Natural killer cell (primary cell): ENCODE results near the gene SF3B2. TPM values are rescaled to one million over a fixed set of nuclear protein-coding genes. Genes with fewer than 3 reads are reported as not detected.
A peak's percentile ranks its signal among the peaks of the same experiment; 100 is the strongest.

Source experiments
- ATAC-seq, 3 donors: fragments of 150-1000 bp in 2 of 3; fragments of 200-7000 bp in 1 of 3; cut with Tn5 transposase; 1 replicate in 1 of 3; 2 replicates in 2 of 3; pipeline ENCODE4 v1.10.0; 2021; ENCODE audit warnings: mild to moderate bottlenecking in 2 of 3, moderate library complexity in 2 of 3
- DNase-seq, 2 donors: peaks; one replicate each; pipeline versions ENCODE4 v3.0.0 to v3.0.0-alpha.2; 2013 to 2021; ENCODE audit warnings: mixed read lengths in 1 of 2
- H3K27ac ChIP-seq: one replicate; pipeline ENCODE4 v1.5.1; 2013; ENCODE audit warnings: mild to moderate bottlenecking, low read length
- H3K27me3 ChIP-seq: one replicate; pipeline ENCODE4 v1.6.1; 2013; ENCODE audit warnings: low read length; ENCODE audit not compliant: control insufficient read depth, insufficient read depth
- H3K36me3 ChIP-seq: one replicate; pipeline ENCODE4 v1.6.1; 2013; ENCODE audit warnings: low read length; ENCODE audit not compliant: control insufficient read depth, insufficient read depth
- H3K4me1 ChIP-seq: one replicate; pipeline ENCODE4 v1.6.1; 2013; ENCODE audit warnings: low read length; ENCODE audit not compliant: control insufficient read depth, insufficient read depth
- H3K4me3 ChIP-seq: one replicate; pipeline ENCODE4 v1.5.1; 2013; ENCODE audit warnings: low read length
- H3K9me3 ChIP-seq: one replicate; pipeline ENCODE4 v1.6.1; 2013; ENCODE audit warnings: low read length; ENCODE audit not compliant: control insufficient read depth, insufficient read depth
- H3K27ac Mint-ChIP-seq, 2 donors: one replicate each; pipeline ENCODE4 v1.8.0; 2022; ENCODE audit warnings: mild to moderate bottlenecking in 2 of 2, mixed read lengths in 2 of 2, moderate library complexity in 1 of 2
- H3K27me3 Mint-ChIP-seq, 2 donors: one replicate each; pipeline ENCODE4 v1.8.0; 2022; ENCODE audit warnings: low read depth in 2 of 2, mixed read lengths in 2 of 2
- H3K36me3 Mint-ChIP-seq: one replicate; pipeline ENCODE4 v1.8.0; 2022; ENCODE audit warnings: mixed read lengths
- H3K4me1 Mint-ChIP-seq, 2 donors: one replicate each; pipeline ENCODE4 v1.8.0; 2022; ENCODE audit warnings: mixed read lengths in 2 of 2
- H3K4me3 Mint-ChIP-seq: one replicate; pipeline ENCODE4 v1.8.0; 2022; ENCODE audit warnings: mild to moderate bottlenecking, moderate library complexity, mixed read lengths
- H3K9me3 Mint-ChIP-seq, 2 donors: one replicate each; pipeline ENCODE4 v1.8.0; 2022; ENCODE audit warnings: mixed read lengths in 2 of 2
- CTCF ChIP-seq: fragments of 200-600 bp; IDR thresholded peaks from one replicate; pipeline ENCODE4 v1.8.0; 2022; ENCODE audit warnings: antibody characterized with exemption
- WGBS: methylation state at CpG from one replicate; pipeline ENCODE4 v1.1.7; 2013; ENCODE audit warnings: missing lambda C conversion rate; ENCODE audit not compliant: insufficient coverage; 5-methylcytosine and 5-hydroxymethylcytosine counted together
- intact Hi-C: fragments of 100-400 bp; cut with micrococcal nuclease; formaldehyde crosslinking; loops from one replicate; pipeline ENCODE4 v1.14.2; 2022
- total RNA-seq, 4 donors: library from RNA; stranded (reverse); fragments of 120-200 nt in 1 of 4; gene quantifications; one replicate each; pipeline versions ENCODE4 v1.2.3 to v1.2.4, GENCODE V29; 2013 to 2022

The SF3B2 gene
- total RNA-seq, 3 donors from 2014 or later (not counting 1 experiment from before 2014, with no cell fraction given), result 249 to 269 (median 253) TPM

- Histone ChIP-seq H3K4me3 (no peak within 1 kb of the TSS), H3K4me1 (peaks cover 5% of the 10 kb centered on the region), H3K27me3 (peaks cover 18% of the 10 kb centered on the region), H3K9me3 (no peaks in the 10 kb centered on the region), H3K27ac (no peak within 1 kb of the TSS), H3K36me3 (no peaks in the 10 kb centered on the region)
- Mint-ChIP-seq H3K27me3 (peaks cover 4 to 7% of the 10 kb centered on the region in 2 donors), H3K4me1 (peaks cover 0 to 10% of the 10 kb centered on the region in 2 donors), H3K36me3 (no peaks in the 10 kb centered on the region), H3K27ac (no peak within 1 kb of the TSS), H3K9me3 (no peaks in the 10 kb centered on the region), H3K4me3 (no peak within 1 kb of the TSS)
- ATAC-seq (peak in 2 of 3 donors; percentile 38 to 54), DNase-seq (no peak)
- intact Hi-C loops, result no loop called here
- 13% methylated on average over 61 of the region's 61 CpGs for WGBS
- no peak for TF ChIP-seq CTCF
These were observed 40.3 kb upstream of the SF3B2 start, which contains the start of gene CST6 for GRCh38 chr11:66011785-66012303. TSS of gene CST6 (plus strand) at chr11:66012008. CDS start at chr11:66012045, 37 bp downstream.

DNA sequence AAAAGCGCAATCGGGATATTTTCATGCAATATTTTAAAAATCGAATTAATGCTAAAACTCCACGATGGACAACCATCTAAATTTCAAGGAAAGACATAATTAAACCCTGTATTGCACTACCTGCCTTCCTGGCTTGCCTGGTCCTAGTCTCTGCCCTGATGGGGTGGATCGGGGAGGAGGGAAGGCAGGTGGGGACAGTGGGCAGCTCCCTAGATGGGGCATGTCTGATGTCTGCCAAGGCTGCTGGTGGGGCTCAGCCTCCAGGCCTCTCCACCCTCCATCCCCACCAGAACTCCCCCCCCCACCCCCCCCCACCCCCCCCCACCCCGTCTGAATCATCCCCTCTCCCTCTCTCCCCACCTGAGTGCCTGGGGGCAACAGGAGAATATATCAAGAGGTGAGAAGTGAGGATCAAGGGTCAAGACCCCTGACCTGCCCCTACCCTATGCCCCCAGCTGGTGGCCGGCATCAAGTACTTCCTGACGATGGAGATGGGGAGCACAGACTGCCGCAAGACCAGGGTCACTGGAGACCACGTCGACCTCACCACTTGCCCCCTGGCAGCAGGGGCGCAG, 39.7 kb upstream of the SF3B2 start:
- Histone ChIP-seq H3K36me3 (no peaks in the 10 kb centered on the region), H3K4me1 (peaks cover 5% of the 10 kb centered on the region), H3K27me3 (peaks cover 18% of the 10 kb centered on the region), H3K4me3 (no peak overlapping the region), H3K27ac (no peak overlapping the region), H3K9me3 (no peaks in the 10 kb centered on the region)
- ATAC-seq, result no peak
- intact Hi-C loops, result no loop called here
- no peak for TF ChIP-seq CTCF
- no peak overlapping the region for H3K27ac Mint-ChIP-seq
- no peak for DNase-seq
- no peak overlapping the region for H3K4me3 Mint-ChIP-seq
- H3K36me3 Mint-ChIP-seq, result no peaks in the 10 kb centered on the region
- peaks cover 0 to 10% of the 10 kb centered on the region in 2 donors for H3K4me1 Mint-ChIP-seq
- peaks cover 4 to 7% of the 10 kb centered on the region in 2 donors for H3K27me3 Mint-ChIP-seq
- WGBS, result 71% methylated on average over 11 of the region's 12 CpGs
- H3K9me3 Mint-ChIP-seq, result no peaks in the 10 kb centered on the region

- Histone ChIP-seq H3K4me1 (peaks cover 5% of the 10 kb centered on the region), H3K36me3 (no peaks in the 10 kb centered on the region), H3K27me3 (peaks cover 18% of the 10 kb centered on the region), H3K9me3 (no peaks in the 10 kb centered on the region), H3K4me3 (no peak overlapping the region), H3K27ac (no peak overlapping the region)
- Mint-ChIP-seq H3K27me3 (peaks cover 4 to 7% of the 10 kb centered on the region in 2 donors), H3K9me3 (no peaks in the 10 kb centered on the region), H3K4me1 (peaks cover 0 to 10% of the 10 kb centered on the region in 2 donors), H3K36me3 (no peaks in the 10 kb centered on the region), H3K4me3 (no peak overlapping the region), H3K27ac (no peak overlapping the region)
- 26% methylated on average over 12 of the region's 12 CpGs for WGBS
- intact Hi-C loops, result no loop called here
- no peak for DNase-seq
- TF ChIP-seq CTCF, result no peak
- peak in 1 of 3 donors; percentile 30 for ATAC-seq
These were observed 39.0 kb upstream of the SF3B2 start for GRCh38 chr11:66012946-66013761.
